HG02610 (cell line): ENCODE results near the gene ANKRA2.

Experiments used
- ATAC-seq: cut with Tn5 transposase; IDR thresholded peaks from one replicate; pipeline ENCODE4 v1.9.1; 2021; ENCODE audit warnings: mild to moderate bottlenecking, moderate library complexity; ENCODE audit not compliant: unreplicated experiment

The ANKRA2 gene, protein sequence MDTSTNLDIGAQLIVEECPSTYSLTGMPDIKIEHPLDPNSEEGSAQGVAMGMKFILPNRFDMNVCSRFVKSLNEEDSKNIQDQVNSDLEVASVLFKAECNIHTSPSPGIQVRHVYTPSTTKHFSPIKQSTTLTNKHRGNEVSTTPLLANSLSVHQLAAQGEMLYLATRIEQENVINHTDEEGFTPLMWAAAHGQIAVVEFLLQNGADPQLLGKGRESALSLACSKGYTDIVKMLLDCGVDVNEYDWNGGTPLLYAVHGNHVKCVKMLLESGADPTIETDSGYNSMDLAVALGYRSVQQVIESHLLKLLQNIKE

DNA sequence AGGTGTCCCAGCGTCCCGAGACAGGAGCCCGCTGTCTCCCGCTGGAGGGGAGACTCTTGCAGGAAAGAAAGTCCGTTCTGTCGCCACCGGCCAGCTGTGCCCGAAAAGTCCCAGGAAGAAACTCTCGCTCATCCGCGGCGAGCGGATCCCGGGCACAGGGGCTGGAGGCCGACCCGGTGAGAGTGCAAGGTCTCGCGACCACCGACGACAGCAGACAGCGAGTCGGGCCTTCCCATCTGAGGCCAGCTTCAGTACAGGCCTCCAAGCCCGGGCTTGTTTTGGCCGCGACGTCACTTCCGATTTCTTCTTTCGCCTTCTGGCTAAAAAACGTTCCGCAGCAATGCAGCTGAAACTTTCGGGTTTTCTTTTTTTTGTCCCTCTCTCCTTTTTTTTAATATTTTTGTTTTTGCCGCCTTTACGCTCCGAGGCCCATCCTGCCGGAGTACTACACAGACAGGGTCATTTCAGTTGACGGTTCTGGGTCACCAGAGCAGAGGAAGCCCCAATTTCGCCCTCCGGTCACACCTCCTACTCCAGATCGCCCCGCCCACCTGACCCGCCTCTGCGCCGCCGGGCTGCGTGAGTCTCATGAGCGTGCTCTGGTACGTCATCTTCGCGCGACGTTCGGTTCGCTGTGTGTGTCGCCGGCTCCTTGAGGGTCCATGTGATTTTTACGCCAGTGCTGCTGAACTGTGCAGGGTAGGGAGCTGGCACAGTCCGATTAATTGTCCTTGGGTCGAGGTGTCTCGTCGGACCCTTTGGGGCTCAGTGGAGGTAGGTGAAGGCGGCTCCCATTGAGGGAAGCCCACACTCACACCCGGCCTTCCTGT lies at the start of gene ANKRA2, which contains the start of gene UTP15:
ANKRA2 (minus strand) TSS at position 501 of the 830 bp plus-strand sequence. CDS start 2,758 bp downstream, outside the sequence.
UTP15 (plus strand) TSS at position 605 of the 830 bp plus-strand sequence. CDS start 1,602 bp downstream, outside the sequence.
- peak; percentile 92 for ATAC-seq

DNA sequence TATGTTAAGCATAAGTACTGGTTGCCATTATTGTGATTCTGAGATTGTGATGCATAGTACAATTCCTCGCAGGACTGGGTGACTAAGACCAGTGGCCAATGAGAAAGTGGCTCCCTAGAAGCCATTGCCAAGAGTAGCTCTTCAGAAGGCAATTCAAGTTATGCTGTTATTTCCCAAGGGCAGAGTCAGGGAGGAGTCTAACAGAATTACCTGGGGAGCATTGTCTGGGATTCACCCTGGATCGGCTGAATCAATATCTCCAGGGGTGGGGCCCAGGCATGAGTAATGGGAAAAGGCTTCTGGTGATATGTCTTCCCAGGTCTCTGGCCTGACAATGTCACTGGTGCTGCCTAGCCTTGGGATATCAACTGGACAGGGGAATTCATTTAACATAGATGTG lies 49.6 kb upstream of the ANKRA2 start:
- ATAC-seq = no peak

DNA sequence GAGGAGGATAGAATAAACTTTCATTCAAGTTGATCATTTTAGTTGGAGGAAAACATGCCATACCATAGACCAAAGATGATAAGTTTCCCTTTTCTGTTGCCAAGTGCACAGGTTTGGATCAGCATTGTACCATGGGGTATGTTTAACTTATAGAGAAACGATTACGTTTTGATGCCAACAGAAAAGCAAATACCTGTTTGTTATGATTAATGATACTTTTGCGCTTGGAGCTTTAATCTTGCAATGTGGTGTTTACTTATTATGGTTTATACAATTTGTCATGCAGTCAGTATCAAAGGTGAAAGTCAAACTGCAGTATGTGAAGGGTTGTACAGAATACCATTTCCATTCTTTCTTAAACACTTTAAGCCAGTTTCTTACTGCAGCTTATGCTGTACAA lies 47.4 kb upstream of the ANKRA2 start:
- ATAC-seq = no peak

DNA sequence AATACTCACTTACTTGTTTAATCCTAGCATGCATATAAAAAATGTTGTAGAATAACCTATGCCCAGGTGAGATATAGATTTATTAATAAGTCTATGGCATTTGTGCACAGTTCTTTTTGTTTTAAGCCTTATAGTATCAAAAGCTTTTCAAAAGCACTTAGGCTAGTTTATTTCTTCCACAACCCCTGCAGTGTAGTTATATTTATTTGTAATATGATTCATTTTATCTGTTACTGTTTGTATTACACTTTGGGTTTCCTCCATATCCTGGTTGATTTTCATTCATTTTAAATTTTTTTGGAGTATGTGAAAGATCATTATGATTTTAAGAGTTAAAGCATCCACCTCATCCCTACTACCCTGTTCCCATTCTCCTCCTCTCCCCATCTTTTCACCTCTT lies 41.8 kb upstream of the ANKRA2 start:
- ATAC-seq = no peak

DNA sequence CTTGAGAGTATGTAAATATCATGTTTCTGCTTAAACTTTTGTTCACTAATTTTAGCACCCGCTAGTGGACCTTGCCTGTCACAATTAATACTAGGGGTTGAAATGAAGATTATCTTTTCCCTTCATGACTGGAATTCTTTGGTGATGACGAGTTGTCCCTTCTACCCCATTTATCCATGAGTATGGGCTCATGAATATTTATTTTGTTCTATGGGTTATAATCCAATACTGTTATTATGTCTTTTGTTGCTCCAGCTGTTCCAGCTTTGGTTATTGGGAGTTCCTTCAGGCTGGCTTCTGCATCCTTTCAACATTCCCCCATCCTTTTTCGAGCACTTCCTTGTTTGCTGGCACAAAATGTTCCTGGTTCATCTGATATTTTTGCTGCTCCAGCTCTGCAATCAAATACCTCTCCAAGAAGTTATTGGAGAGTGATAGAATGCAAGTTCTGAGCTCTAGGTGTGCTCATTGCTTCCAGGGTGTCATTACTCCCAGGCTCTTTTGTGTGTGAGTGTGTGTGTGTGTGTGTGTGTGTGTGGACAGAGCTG lies 40.8 kb upstream of the ANKRA2 start:
- no peak for ATAC-seq

DNA sequence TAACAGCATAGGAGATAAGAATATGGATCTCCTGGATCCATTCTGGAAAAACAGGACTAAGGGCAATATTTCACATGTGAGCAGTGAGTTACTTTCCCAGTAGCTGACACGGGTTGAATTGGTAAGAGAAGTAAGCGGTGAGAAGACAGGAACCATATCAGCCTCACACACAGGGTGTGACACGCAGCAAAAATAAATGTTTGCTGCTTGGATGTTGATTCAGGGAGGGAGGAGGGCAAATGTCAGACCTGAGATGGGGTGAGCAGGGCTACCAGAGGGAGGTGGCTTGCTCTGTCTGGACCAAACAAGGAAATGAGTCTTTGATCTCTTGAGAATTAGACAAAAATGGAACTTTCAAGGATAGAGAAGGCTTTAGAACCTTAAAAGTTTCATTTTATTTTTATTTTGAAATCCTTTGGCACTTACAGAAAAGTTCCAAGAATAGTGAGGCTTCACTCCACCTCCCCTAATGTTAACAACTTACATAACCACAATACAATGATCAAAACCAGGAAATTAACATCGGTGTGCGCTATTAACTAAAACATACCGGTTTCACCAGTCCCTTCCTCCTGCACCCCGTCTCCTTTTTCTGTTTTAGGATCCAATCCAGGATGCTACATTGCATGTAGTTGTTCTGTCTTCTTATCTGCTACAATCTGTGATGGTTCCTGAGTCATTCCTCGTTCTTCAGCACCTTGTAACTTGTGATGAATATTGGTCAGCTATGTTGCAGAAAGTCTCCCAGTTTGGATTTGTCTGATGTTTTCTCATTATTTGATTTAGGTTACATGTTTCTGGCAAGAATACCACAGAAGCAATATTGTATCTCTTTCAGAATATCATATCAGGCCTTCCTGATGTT lies 40.0 kb upstream of the ANKRA2 start:
- no peak for ATAC-seq

DNA sequence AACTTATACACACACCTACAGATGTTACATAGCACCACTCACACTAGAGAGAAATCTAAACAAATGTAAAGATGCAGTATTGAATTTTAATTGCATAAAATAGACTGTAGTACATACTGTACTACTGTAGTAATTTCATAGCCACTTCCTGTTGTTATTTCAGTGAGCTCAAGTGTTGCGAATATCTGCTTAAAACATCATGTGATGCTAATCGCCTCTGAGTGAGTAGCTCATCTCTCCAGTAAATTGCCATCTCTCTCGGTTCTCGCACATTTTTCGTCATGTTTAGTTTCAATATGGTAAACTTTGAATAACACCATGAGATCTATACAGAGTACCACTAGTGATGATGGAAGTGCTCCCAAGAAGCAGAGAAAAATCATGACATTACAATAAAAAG lies 38.6 kb upstream of the ANKRA2 start:
- no peak for ATAC-seq

DNA sequence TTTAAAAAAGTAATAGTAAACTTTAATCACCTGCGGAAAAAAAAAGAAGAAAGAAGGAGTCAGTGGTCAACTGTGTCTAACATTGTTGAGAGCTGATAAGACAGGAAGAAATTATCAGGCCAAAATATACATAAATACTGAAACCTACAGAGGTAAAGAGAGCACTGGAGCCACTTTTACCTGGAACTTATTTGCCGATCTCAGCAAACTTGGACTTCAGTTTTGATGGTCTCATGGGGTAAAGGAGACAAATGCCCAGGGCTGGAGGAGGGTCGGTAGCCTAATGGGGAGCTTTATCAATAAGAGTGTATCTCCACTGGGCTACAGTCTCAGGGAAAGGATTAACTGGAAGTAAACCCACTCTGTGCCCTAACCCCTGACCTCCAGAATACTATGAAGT lies 33.9 kb upstream of the ANKRA2 start:
- ATAC-seq = no peak

DNA sequence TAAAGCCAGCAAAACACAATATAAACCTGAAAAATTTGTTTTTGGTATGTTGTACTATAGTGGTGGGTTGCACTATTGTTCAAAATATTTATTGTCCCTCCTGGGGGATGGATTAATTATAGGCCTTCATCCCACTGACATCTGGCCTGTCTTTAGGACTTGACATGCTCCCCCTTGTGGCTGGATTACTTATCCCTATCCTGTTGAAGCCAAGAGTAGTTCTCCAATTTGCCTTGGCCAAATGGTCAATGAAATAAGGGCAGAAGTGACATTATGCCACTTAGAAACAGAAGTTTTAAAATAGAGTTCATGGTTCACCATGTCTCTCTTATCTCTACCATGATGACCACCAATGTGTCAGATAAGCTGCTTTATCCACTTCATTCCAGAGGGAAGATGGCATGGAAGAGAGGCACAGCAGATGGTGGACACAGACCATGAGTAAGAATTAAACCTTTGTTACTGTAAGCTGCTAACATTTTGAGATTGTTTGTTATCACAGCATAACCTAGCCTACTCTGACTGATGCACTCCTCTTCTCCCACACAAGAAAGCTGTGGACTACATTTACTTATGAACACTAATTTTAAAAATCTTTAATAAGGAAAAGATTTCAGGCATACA lies 31.4 kb upstream of the ANKRA2 start:
- no peak for ATAC-seq

DNA sequence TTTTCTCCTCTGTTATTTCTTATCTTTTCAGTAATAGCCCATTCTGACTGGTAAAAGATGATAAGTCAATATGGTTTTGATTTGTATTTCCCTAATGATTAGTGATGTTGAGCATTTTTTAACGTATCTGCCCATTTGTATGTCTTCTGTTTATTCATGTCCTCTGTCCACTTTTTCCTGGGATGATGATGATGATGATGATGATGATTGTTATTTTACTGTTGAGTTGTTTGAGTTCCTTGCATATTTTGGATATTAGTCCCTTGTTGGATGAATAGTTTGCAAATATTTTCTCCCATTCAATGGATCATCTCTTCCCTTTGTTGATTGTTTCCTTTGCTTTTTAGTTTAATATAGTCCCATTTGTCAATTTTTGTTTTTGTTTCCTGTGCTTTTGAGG lies 27.1 kb upstream of the ANKRA2 start:
- ATAC-seq = no peak

DNA sequence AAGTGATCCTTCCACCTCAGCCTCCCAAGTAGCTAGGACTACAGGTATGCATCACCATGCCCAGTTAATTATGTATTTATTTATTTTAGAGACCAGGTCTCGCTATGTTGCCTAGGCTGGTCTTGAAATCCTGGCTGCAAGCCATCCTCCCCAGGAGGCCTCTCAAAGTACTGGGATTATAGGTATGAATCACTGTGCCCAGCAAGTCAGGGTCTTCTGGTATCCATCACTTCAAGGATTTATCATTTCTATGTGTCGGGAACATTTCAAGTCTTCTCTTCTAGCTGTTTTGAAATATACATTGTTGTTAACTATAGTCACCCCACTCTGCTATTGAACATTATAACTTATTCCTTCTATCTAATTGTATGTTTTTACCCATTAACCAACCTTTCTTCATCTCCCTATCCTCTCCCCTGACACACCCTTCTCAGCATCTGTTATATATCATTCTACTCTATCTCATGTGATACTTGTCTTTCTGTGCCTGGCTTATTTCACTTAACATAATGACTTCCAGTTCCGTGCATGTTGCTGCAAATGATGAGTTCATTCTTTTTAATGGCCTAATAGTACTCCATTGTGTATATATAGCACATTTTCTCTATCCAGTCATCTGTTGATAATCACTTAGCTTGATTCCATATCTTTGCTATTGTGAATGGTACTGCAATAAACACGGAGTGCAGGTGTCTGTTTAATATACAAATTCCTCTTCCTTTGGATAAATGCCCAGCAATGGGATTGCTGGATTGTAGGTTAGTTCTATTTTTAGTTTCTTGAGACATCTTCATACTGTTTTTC lies 26.5 kb upstream of the ANKRA2 start:
- ATAC-seq = no peak

DNA sequence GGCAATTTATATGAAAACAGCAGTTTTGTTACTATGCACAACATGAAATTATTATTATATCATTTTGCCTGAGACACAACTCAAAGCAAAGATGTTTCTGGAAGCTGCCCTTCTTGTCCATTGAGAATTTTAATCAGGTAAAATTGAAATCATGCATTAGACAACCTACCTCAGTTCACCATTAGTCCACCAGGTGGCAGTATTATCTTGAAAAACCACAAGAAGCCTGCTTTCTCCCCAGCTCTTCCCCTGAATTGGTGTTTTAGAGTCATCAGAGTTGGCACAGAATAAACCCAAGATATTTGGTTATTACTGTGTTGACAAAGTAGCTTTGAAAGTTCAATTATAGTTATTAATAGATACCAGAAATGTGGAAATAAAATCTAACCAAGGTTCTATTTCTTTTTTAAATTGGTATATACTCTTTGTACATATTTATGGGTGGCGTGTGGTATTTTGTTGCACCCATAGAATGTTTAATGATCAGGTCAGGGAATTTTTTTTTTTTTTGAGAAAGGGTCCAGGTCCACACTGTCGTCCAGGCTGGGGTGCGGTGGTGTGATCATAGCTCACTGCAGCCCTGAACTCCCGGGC lies 25.8 kb upstream of the ANKRA2 start:
- ATAC-seq = peak; percentile 64

DNA sequence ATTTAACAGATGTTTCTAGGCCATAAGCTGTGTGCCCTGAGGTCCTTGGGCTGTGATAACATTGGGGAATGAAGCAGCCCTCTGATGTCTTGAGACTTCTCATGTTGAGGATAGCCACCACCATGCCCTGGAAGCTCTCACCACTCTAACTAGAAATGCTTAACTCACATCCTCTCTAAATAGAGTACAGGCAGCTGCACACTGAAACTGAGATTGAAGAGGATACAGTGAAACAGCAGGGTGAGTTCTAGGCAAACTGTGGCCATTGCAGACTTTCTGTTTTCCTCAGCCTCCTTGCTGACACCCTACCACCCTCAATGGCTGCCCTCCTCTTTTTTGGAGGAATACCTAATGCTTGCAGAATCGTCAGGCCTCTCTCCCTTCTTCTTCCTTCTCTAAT lies 22.5 kb upstream of the ANKRA2 start:
- ATAC-seq = no peak

DNA sequence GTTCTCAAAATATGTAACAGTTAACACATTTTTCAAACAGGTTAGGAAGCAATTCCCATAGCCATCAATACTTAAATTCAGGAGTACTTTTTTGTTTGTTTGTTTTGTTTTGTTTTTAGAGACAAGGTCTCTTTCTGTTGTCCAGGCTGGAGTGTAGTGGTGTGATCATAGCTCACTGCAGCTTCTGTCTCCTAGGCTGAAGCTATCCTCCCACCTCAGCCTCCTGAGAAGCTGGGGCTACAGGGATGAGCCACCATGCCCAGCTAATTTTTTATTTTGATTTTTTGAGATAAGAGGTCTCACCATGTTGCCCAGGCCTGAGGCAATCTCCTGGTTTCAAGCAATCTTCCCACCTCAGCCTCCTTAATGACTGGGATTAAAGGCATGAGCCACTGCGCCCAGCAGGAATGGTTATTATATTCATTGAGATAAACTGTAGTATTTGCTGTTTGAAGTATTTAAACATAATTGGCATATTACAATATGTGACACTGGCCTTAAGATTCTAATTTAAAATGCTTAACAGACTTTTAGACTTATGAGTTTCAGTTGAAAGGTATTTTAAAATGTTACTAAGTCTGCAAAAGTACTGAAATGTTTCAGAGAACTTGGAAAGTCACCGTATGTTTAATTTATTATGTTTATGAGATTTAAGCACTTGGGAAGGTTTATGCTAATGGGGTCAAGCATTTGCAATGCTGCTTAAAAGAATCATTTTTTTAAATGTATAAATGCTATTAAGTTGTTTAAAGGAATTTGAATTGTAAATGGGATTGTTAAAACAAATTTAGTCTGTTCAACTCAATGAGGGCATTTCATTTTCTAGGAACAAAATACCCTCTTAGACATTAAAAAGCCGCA lies 17.1 kb upstream of the ANKRA2 start:
- no peak for ATAC-seq

DNA sequence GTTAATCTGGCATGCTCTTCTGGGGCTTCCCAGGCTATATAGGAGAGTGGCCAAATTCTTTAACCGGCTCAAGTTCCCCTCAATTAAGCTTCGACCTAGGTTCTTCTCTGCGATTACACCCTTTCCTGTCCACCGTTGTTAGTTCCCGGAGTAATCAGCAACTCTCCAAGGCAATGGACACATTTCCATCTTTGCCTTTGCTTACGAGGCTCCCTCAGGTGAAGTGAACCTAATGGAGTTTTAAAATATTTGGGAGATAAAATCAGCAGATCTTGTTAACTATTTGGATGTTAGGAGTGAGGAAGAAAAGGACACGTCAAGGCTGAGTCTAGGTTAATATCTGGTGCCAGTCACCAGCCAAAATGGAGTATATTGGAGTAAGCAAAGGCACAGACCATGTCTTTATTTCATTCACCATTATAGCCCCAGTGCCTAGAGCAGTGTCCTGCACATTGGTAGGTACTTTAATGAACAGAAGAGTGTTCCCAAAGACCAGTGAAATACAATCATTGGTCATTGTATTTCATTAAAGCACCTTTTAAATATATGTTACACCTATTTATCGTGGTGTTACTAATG lies 619 bp upstream of the ANKRA2 start:
- ATAC-seq = no peak

DNA sequence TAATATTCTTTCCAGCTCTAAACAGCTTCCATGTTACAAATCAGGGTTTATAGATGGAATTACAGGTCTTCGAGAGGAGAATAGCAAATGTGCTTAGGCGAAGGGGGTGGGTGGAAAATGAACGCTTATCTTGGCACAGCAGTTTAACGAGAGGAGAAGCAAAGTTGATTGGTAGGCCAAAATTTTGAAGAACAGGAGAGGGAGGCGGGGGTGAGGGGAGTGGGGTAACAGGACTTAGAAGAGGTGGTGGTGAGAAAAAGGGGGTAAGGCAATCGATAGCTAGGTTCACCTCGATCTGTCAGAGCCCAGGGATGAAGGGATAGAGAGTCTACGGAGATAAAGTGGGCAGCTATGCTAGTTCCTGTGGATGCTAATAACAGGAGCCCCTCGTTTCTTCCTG lies 764 bp downstream of the ANKRA2 start:
- ATAC-seq = peak; percentile 2

DNA sequence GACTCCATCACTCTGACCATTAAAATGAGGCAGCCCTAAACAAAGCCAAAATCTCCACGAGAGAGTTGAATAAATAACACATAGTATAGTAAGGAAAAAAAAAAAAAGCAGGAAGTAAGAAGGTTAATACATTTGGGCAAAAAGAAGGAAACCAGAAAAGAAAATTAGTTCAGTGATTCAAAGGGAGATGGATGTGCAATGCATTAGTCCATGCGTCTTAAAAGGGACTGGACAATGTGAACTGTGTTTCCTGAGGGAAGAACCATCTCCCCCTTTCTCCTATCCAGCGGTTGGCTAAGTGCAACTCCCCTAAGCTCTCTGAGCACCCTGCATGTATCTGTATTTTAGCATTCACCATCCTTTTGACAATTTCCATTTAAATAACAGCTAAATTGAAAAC lies 1.4 kb downstream of the ANKRA2 start:
- no peak for ATAC-seq

DNA sequence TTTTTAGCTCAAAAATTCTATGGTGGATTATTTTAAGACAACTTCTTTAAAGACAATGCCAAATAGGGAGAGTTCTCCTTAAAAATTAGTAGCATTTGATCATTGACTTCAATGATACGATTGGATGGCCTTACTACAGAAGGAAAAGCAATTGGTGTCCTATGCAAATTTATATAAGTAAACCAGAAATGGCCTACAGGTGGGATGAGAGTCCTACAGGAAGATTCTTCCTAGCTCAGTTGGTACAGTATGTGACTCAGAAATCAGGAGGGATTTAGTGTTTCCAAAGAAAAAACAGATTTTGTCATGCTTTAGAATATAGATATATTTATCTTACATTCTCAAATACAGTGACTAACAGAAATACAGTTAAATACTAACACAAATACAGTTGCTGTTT lies 6.5 kb downstream of the ANKRA2 start:
- ATAC-seq = no peak
